ENCODE measurements around the gene ITGAE.

ITGAE gene

DNA sequence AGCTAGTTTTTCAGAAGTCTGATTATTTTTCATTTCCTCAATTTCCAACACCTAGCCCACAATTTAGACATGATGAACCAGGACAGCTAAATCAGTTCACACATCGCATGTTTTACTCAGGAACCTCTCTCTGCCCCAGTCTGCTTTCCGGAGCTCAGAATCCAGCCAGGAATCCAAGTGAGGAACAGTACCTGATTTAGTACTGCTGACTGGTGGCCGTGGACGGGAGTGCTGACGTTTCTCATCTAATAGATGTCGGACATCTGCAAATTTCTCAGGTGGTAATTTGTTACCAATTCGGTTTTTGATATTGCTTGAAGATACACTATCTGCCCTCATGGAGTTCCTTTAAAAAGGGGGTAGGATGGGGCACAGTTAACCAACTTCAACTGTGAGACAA lies 14.9 kb upstream of the ITGAE start:
- DNase-seq = no peak

DNA sequence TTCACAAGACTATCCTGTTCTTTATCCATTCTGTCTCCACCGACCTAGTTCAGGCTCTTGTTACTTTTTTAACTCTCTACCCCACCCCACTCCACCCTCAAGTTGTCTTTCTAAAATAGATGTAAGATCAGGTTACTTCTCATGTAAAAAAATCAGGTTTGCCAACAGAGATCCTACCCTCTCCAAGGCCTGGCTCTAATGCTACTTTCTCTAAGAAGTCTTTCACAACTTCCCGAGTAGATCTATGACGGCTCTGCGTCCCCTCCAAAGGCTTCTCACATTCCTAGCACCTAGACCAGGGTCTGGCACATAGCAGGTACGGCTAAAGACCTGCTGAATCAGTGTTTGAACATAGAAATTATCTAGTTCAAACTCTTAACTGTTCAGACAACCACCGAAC lies 14.1 kb upstream of the ITGAE start:
- no peak for DNase-seq

DNA sequence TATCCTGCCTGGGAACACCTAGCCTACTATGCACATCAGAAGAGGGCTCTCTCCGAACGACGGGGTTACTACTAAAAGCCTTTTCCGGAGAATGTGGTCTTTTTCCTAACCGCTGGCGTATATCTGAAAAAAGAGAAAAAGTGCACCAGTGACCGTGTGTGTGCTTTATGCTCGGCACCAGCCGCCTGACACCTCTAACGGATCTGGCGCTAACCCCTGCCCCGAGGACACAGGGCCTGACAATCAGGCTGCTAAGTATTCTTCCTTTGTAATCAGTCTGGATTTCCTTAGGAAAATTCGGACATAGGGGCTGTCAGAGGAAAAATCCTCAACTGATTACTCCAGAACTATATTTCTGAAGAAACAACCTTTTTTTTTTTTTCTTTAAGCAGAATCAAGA lies 13.4 kb upstream of the ITGAE start:
- no peak for DNase-seq

DNA sequence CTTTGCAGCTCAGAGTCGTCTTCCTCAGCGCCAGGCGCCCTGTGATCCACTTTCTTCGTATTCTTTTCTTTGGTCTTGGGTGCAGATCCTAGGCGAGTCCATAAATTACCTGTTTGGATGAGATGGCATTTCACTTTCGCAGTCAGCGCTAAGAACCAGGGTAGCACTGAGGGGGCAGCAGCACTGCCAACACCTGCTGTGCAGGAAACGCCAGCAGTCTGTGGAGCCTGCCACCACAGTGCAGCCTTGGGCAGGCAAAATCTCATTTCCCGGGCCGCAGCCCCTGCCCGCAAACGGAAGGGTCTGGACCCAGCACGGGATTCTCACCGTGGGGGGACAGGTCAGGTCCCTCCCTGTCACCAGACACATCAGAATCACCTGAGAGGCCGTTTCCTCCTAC lies 12.2 kb upstream of the ITGAE start:
- DNase-seq = no peak

DNA sequence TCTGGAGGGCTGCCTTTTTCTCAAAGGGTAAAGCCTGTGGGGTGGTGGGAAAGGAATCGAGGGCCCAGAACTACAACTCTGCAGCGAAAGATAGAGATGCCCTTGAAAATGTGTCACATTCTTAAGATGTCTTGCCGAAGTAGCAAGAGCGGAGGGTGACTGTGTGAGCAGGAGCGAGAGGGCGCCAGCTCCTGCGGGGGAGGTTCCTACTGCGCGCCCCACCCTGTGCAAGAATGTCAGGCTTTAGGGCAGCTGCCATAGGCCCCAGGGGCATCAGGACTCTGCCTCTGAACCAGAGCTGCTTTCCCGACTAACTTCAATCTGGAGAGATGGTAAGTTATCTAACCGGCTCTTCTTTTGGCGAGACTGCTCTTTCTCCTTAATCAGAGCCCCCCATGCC lies 11.8 kb upstream of the ITGAE start:
- no peak for DNase-seq

DNA sequence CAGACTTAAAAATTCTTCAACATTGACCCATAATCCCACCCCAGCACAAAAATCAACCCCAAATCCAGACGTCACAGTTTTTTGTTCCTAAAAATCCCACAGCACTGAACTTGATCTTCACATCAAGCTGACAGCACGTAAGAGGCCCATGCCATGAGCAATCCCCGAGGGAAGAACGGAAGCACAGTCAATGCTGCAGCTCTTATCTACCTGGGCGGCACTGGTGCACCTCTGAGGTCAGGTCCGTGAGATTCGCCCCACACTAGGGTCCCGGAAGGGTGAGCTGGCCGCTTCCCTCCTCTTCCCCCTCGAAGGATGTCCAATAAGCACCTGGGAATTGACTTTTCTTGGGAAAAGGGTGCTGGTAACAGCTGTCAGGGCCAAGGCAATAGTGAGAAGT lies 11.3 kb upstream of the ITGAE start:
- no peak for DNase-seq

DNA sequence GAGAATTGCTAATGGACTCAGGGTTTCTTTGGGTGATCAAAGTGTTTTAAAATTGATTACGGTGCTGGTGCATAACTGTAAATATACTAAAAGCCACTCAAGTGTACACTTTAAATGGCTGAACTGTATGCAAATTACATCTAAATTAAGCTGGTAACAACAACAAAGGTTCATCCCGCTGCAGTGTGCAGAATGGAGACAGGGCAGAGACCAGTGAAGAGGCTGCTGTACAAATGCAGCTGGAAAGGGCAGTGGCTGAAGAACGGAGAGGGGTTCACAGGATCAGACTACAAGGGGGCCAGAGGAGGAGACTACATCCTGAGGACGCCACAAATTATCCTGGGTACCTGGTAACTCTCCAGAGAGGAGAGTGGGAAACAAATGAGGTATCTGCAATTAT lies 9.0 kb upstream of the ITGAE start:
- no peak for DNase-seq

DNA sequence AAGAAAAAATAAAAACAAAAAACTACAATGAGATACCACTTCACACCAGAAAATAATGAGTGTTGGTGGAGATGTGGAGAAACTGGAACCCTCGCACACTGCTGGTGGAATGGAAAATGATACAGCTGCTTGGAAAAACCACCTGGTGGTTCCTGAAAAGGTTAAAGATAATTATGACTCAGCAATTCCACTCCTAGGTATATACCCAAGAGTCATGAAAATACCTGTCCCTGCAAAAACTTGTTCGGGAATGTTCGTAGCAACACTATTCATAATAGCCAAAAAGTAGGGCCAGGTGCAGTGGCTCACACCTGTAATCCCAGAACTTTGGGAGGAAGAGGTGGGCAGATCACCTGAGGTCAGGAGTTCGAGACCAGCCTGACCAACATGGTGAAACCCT lies 8.1 kb upstream of the ITGAE start:
- no peak for DNase-seq

DNA sequence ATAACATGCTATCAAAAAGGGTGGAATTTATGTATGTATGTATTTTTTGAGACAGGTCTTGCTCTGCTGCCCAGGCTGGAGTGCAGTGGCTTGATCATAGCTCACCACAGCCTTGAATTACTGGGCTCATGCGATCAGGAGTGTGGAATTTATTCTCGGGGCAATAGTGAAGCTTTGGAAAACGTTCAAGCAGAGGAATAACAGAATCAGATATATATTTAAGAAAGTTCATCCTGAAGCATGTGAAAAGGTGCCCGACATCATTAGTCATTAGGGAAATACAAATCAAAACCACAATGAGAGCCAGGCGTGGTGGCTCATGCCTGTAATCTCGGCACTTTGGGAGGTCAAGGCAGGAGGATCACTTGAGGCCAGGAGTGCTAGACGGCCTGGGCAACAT lies 7.7 kb upstream of the ITGAE start:
- DNase-seq = no peak

DNA sequence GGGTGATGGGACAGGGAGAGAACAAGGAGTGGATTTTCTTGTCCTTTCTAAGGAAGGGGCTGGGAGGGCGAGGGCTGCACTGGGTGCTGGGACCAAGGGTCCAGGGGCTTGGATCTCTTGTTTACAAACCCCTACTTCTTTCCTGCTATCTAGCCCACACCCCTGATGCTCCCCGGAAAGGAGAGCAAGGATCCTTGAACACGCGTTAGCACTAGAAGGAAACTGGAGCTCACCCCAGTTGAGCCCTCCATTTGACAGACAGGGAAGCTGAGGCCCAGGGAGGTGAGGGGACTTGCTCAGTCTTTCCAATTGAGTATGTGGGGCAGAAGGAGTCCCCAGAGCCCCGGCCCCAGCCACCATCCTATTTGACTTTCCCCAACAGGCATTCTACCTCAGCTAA lies 4.6 kb upstream of the ITGAE start:
- no peak for DNase-seq

DNA sequence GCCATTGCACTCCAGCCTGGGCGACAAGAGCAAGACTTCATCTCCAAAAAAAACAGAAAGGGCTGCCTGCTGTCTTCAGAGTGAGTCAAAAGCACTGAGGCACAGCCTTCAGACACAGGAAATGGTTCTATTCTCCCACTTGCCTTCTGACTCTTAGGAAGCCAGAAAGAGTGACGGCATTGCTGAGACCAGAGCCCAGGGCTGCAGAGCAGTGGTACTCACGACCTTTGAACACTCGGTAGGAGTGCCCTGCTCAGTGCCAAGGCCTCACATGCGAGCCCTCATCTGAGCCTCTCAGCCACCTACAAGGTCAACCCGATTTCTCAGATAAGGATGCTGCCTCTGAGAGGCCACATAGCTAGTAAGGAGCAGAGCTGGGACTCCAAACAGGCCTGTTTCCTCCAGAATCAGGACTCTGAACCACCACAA lies 3.5 kb upstream of the ITGAE start:
- DNase-seq = peak; percentile 75 to 89 (median 83)

DNA sequence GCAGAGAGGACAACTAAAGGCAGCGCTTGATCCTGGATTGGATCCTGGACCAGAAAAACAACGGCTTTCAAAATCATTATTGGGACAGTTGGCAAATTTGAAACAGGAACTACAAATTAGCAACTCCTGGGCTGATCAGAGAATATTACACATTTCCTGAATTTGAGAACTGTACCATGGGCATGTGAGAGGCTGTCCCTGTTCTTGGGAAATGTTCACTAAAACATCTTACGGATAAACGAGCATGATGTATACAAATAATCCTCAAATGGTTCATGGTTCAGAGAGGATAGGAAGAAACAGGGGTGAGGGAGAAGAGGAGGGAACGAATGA lies 2.3 kb upstream of the ITGAE start:
- peak in 3 of 4 experiments; percentile 67 to 90 (median 89) for DNase-seq

DNA sequence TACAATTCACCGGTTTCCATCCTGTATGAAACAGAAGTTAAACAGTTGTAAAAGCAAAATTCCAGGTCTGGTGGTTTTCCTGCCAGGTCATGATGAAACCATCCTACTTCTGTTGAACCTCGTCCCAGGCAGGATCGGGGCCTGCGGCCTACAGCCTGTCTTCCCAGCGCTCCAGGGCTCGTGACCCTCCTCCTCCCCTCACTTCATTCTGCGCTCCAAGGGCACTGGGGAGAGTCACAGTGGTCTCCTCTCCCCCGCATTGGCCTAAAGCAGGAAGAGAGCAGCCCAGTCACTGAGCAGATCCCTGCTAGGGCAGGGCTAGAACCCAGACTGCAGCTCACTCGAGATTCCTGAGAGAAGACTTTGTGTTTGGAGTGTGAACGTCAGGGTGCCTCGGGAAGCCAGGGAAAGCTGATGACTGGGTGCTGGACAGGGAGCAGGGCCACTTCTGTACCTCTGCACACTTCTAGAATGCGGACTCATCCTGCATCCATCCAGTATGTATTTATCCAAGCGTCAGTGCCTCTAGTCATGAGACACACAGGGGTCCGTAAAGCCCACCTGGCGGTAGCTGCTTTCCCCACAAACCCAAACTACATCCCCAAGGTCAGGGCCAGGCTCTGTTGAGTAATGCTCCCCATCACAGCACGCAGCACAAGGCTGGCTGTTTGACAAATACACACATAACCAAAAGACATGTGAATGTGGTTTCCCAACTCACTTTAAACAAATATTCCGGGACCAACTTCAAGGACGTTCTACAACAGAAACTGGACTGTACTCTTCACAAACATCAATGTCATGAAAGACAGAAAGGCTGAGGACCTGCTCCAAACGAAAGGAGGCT lies 1.7 kb upstream of the ITGAE start:
- peak; percentile 70 to 85 (median 82) for DNase-seq

DNA sequence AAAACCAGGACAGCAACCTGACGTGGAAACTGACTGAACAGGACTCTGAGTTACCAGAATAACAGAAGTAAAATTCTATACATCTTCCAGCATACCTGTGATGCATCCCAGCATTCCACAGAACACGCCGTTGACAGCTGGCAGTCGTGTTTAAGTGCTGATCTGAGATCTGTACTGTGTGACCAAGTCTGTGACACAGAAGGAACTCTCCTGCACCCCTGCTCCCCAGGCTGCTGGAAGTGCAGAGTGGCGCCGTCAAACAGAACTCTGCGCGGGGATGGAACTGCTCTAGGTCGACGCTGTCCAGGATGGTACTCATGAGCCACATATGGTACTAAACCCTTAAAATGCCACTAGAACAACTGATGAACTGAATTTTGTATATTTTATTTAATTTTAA lies 804 bp upstream of the ITGAE start:
- DNase-seq = no peak

DNA sequence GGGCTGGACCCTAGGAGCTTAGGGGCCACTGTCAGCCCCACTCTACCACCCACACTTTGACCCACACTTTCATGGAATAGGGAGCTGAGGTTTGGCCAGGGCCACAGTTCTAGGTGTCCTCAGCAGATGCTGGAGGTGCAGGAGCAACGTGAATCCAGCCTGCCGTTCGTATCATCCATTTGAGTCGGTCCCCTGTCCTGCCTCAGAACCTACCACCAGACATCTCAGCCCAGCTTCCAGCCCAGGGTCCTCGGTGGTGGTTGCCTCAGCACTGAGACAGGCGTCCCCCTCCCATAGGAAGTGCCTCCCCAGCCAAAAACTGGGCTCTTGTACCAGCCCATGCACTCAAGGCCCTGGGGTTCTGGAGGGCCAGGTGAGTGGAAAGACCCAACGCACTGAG lies 359 bp upstream of the ITGAE start:
- DNase-seq = no peak

DNA sequence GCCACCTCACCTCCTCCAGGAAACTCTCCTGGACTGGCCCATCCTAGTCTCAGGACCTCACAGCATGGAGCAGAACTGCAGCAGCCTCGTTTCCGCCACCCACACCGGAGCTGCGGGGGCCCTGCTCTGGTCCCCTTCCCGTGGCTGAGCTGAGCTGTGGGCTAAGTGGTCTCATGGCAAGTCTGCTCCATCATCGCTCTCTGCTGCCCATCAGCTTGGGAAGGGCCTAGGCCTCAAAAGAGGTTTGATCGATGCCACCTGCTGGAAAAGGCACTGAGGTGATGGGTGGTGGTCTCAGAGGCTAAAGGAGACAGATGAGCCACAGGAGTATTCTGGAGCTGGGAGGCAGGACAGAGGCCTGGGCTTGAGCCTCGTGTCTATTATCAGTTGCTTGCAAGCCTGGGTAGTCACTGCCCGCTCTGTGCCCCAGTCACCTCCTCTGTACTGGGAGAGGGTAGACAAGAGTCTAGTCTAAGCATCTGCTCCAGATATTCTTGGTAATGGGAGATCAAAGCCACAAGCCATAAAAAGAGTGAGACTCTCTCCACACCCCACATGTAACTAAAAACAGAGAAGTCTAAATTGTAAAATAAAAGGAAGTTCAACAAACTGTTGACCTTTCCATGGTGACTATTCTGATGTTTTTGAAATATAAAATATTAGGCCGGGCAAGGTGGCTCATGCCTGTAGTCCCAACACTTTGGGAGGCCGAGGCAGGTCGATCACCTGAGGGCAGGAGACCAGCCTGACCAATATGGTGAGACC lies 1.6 kb downstream of the ITGAE start:
- DNase-seq = peak in 3 of 4 experiments; percentile 28 to 65 (median 59)

DNA sequence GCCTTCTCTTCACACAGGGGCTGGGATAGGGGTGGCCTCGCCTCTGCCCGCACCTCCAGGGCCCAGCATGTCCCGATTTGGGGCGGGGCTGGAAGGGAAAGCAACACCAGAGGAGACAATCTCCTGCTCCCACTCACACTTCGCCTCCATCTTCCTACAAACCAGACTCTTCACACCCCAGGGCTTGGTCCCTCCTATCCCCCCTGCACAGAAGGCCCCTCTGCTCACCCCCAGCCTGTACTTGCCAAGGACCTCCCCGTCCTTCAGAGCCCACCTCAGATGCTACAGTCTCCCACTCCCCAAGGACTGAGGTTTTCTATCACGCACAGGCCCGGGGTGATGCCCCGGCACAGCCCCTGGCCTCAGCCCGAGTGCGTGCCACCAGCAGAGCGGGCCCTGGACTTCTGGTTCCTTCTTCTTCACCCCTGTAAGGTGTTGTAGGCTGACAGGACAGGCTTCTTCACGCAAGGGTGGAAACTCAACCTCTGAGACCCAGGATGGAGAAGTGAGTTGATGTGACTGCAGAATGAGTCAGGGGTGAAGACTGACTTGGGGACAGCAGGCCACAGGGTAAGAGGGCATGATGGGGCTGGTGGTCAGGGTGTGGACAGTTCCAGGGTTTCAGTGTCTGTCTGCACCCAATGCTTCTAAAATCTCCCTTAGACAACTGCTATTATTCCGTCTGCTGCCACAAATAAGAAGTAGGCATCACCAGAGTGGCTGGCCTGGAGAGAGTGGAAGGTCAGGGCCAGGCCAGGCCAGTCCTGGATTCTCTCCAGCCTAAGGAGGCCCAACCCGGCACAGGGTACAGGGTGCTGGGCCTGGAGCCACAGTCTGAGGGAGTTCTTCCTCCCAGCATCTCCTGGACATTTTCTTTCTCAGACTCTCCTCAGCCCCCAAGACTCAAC lies 2.5 kb downstream of the ITGAE start:
- DNase-seq = peak; percentile 74 to 90 (median 82)

DNA sequence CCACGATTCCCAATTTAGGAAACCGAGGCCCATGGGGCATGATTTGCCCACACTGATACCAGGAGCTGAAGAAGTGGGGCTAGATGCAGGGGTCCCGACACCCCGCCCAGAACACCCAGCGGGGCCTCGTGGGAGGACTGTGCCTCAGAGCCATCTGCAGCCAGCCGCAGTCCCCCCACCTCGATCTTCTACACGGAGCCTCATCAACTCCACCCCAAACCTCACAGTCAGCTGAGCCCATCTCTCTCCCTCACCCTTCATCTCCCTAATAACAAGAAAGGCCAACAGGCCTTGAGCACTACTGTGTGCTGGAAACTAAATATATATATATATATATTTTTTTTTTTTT lies 4.2 kb downstream of the ITGAE start:
- no peak for DNase-seq

DNA sequence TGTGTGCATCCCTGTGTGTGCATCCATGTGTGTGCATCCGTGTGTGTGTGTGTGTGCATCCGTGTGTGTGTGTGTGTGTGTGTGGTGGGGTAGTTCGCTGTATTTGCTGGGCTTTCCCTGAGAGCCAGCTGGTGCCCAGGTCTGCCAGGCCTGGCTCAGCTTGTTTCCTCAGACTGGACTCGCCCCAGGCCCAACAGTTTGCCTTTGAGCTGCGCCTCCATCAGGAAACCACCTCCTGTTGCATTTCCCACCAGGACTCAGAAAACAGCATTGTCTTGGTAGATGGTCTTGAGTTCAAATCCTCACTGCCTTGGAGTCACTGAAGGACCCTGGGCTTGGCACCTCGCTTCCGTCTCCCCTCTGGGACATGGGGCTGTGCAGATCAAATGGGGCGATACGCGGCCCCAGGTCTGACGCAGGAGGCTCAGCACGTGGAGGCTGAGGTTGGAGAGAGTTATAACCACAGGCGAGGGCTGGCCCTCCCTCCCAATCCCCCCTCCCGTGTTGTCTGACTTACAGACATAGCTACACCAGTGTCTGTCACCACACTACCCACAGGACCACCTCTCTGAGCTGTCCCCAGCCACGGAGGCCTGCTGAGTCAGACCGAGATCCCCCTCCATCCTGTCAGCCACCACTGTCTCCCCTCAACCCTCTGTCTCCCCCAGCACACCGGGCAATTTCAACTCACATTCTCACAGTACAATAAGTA lies 4.7 kb downstream of the ITGAE start:
- no peak for DNase-seq

DNA sequence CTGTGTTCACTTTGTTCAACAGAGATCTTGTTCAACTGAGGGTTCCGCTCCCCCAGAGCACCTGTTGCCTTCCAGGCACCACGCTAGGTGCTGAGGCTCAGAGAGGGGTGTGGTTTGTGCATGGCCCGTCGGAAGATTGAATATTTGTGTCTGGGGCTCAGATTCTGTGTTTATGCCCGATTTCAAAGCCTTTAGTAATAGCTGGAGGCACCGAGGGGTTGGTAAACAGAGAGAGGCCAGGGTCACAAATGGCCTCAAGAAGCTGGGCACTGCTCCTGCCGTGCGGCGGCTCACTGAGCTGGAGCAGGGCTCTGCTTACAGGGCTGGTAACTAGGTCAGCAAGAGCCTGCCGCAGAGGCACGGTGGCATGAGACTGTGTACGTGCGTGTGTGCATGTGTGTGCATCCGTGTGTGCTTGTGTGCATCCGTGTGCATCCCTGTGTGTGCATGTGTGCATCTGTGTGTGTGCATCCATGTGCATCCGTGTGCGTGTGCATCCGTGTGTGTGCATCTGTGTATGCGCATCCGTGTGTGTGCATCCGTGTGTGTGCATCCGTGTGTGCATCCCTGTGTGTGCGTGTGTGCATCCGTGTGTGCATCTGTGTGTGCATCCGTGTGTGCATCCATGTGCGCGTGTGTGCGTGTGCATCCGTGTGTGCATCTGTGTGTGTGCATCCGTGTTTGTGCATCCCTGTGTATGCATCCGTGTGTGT lies 5.4 kb downstream of the ITGAE start:
- DNase-seq = no peak

DNA sequence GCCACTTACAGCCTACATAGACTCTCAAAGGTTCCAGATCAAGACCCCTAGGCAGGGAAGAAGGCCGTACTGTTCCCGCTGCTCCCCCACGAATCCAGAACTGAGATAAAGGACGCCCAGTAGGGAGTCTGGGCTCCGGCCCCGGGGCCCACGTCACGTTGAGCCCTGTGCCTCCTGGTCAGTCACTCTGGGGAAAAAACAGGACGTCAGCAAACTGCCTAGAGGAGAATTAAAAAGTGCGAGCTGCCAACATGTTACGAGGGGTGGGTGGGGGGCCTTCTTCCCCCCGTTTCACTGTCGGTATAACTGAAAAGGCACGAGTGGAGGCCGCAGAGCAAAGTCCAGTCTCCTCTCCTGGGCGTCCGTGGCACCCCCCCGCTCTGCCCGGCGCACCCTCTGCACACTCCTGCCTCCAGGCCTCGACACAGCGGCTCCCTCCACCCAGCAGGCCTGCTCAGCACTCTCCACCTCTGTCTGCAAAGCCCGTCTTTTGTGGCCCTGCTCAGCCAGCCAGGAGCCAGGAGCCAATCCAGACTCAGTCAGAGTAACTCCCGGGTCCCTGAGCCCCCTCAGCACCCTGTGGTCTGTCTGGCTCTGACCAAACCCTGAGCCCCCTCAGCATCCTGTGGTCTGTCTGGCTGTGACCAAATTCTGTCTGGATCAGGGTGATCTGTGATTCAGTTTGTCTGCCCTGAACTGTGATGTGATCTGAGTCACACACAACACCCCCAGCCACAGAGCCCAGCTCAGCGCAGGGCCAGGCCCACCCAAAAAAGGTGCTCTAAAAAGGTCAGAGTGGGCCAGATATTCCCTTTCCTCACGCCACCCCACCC lies 6.2 kb downstream of the ITGAE start:
- DNase-seq = no peak
